Right lung (tissue), 5 donors: Measurements from ENCODE around the gene ZNF724. TPM values are rescaled to one million over a fixed set of nuclear protein-coding genes. Genes with fewer than 3 reads are reported as not detected.
A peak's percentile ranks its signal among the peaks of the same experiment; 100 is the strongest.
"Not testable (repeated sequence)": the region's sequence is repeated elsewhere in the genome, so short reads cannot be mapped to it uniquely, and the experiment has no call there.

Experiments used
- DNase-seq, 2 donors: peaks; one replicate each; pipeline ENCODE4 v3.0.0-alpha.2; 2013
- polyA plus RNA-seq, 5 donors: library from polyadenylated mRNA; unstranded; fragments of 120-200 nt; gene quantifications; one replicate each; pipeline versions ENCODE4 v1.2.1 to v1.2.3, GENCODE V29; 2013; ENCODE audit warnings: inconsistent platforms in 1 of 5, low replicate concordance in 1 of 5; ENCODE audit not compliant: insufficient read length in 5 of 5, insufficient read depth in 1 of 5

ZNF724 gene
- polyA plus RNA-seq, 5 donors = 2.4 to 6.9 (median 5.4) TPM

DNA sequence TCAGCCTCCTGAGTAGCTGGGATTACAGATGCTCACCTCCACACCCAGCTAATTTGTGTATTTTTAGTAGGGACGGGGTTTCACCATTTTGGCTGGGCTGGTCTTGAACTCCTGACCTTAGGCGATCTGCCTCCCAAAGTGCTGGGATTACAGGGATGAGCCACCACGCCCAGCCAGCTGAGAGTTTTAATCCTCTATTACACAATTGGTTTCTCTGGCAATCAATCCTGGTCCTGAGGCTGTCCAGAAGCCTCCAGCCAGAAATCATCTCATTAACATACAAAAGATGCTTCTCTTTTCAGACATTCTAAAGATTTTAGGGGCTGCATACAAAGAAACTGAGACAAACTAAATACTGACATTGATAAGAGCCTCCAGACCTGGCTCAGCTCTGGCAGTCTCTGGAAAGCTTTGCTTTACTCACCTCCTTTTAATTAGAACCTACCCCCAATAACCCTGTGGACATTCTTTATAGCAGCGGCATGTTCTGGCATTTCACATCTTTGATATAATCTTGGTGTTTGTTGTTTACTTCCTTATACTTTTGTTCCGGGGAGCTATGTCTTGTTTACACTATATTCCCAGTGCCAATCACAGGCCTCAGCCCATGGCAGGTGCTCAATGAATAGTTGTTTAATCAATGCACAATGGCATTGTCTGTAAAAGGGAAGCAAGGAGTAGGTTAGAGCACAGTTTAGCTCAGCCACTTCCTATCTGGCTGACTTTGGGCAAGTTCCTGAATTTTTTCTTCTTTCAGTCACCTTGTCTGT, 4.1 kb upstream of the ZNF724 start:
- no peak for DNase-seq

DNA sequence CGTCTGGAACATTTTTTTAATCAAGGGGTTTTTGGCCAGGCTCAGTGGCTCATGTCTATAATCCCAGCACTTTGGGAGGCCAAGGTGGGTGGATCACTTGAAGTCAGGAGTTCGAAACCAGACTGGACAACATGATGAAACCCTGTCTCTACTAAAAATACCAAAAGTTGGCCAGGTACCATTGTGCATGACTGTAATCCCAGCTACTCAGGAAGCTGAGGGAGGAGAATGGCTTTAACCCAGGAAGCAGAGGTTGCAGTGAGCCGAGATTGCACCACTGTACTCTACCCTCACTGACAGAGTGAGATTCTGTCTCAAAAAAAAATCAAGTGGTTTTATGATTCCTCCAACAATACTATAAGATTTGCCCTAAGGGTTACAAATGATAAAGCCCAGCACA, 3.1 kb upstream of the ZNF724 start:
- not testable (repeated sequence) for DNase-seq

DNA sequence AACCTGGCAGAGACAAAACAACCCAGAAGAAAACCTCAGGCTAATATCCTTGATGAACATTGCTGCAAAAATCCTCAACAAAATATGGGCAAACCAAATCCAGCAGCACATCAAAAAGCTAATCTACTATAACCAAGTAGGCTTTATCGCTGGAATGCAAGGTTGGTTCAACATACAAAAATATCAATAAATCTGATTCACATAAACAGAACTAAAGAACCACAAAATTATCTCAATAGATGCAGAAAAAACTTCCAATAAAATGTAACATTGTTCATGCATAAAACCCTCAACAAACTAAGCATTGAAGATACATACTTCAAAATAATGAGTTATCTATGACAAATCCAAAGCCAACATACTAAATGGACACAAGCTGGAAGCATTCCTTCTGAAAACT, 8.8 kb downstream of the ZNF724 start:
- DNase-seq = no peak

DNA sequence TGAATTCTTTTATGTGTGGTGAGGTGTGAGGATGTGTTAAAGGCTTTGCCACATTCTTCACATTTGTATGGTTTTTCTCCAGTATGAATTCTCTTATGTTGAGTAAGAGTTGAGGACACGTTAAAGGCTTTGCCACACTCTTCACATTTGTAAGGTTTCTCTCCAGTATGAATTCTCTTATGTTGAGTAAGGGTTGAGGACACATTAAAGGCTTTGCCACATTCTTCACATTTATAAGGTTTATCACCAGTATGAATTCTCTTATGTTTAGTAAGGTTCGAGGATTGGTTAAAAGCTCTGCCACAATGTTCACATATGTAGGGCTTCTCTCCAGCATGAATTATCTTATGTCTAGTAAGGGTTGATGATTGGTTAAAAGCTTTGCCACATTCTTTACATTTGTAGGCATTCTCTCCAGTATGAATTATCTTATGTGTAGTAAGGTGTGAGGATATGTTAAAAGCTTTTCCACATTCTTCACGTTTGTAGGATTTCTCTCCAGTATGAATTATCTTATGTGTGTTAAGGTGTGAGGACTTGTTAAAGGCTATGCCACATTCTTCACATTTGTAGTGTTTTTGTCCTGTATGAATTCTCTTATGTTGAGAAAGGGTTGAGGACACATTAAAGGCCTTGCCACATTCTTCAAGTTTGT, 27.1 kb downstream of the ZNF724 start:
- DNase-seq = no peak

DNA sequence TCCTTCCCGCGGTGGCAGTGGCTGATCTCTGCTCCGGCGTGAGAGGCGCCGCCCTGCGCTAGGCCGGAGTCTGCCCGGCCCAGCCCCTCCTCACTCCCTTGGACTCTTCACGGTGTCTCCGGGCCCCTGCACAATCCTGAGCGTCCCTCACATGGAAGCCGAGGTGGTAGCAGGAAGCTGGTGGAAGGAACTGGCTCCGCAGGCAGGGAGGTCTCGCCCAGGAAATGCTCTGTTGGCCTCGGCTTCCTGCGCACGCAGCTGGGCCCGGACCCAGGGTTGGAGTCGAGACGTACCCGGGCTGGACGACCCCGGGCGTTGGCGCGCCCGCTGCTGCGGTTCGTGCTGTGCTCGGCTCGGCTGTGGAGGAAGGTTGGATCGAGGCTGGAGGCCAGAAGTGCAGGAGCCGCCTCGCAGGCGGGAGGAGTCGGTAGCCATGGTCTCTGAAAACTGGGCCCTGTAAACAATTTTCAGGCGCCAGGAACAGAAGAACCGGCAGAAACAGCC, 46.3 kb downstream of the ZNF724 start:
- DNase-seq = peak; percentile 2 to 7

DNA sequence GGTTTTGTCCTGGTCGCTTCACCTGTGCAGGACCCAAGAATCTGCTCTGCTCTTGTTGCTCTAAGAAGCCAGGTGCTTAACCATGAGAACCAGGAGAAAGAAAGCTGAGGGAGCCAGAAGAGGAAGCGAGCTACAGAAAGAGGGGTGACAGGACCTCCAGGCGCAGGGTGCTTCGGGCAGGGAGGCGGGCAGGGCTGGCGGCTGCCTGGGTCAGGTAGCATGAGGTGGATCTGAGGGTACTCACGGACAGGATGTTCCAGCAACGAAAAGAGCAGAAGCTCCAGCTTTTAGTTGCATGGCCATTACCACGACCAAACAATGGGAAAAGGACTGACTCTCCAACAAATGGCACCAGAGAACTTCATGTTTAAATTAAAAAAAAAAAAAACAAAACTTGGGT, 59.9 kb downstream of the ZNF724 start:
- no peak for DNase-seq

DNA sequence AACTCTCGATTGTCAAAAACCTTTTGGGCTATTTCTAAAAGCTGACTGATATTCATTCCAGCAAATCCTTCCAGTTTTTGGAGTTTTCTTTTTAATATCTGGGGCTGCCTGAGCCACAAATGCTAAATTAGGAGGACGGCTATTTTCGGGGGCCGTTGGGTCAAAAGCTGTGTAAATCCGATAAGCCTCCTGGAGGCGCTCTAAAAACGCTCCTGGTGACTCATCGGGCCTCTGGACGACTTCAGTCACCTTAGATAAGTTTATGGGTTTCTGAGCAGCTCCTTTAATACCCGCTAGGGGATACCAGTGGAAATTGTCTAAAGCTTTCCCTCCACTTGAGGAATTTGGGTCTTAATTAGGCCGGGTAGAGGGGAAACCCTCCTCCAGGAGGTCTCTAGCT, 66.9 kb downstream of the ZNF724 start:
- DNase-seq = no peak

Other genes starting within 250 kb of the ZNF724 start
- gene ZNF728, start 247.2 kb downstream of the ZNF724 start, polyA plus RNA-seq = under 1 TPM; 0.06 to 0.27 (median 0.14) TPM
- gene ZNF730, start 133.4 kb downstream of the ZNF724 start, polyA plus RNA-seq = 10 to 100 TPM in 2 of 5 donors, 1 to 10 TPM in 3; 6.5 to 15.7 (median 10.0) TPM
- gene ZNF91, start 145.1 kb upstream of the ZNF724 start, polyA plus RNA-seq = 10 to 100 TPM; 36.1 to 79.1 (median 62.3) TPM